IMR-90 (cell line): ENCODE measurements around the gene PLXND1. TPM values are rescaled to one million over a fixed set of nuclear protein-coding genes. Genes with fewer than 3 reads are reported as not detected.

Experiments used
- ATAC-seq: fragments of 200-7000 bp; cut with Tn5 transposase; 2 replicates; pipeline ENCODE4 v1.9.1; 2020; ENCODE audit warnings: low read depth, mild to moderate bottlenecking, moderate library complexity
- BruUV-seq: library from RNA; stranded (reverse); fragments of 400-500 nt; replicated peaks from 2 replicates; lab custom pipeline; 2021; lab: Mats Ljungman, UMichigan
- CTCF ChIA-PET: fragments of 300-600 bp; formaldehyde crosslinking; extraction: SDS; loops from one replicate; lab custom pipeline; 2021; ENCODE audit warnings: antibody characterized with exemption; lab: Yijun Ruan, JAX
- POLR2A ChIA-PET: fragments of 300-600 bp; sonication (Branson Sonifier 250); formaldehyde crosslinking; loops from one replicate; lab custom pipeline; 2022; ENCODE audit warnings: antibody characterized with exemption; ENCODE audit not compliant: unreplicated experiment; lab: Charles Lee
- DNase-seq: peaks from one replicate; pipeline ENCODE4 v3.0.0; 2013
- H2AFZ ChIP-seq: replicated peaks from 2 replicates; pipeline ENCODE3; 2013; ENCODE audit warnings: low read length, mild to moderate bottlenecking; ENCODE audit not compliant: poor library complexity
- H2AK5ac ChIP-seq: 2 replicates; pipeline ENCODE4 v1.6.1; 2013; ENCODE audit warnings: low read depth, low read length, inconsistent platforms
- H2AK9ac ChIP-seq: replicated peaks from 2 replicates; pipeline ENCODE3; 2013; ENCODE audit warnings: mild to moderate bottlenecking, low read depth, low read length, moderate library complexity; ENCODE audit not compliant: poor library complexity
- H2BK120ac ChIP-seq: 2 replicates; pipeline ENCODE4 v1.6.1; 2013; ENCODE audit warnings: low read depth, low read length, inconsistent platforms
- H2BK15ac ChIP-seq: 3 replicates; pipeline ENCODE4 v1.6.1; 2013; ENCODE audit warnings: low read depth, low read length, inconsistent platforms
- H2BK20ac ChIP-seq: 2 replicates; pipeline ENCODE4 v1.6.1; 2013; ENCODE audit warnings: low read depth, mild to moderate bottlenecking, inconsistent platforms, low read length, moderate library complexity
- H2BK5ac ChIP-seq: 2 replicates; pipeline ENCODE4 v1.6.1; 2013; ENCODE audit warnings: mild to moderate bottlenecking, low read depth, low read length, inconsistent platforms; ENCODE audit not compliant: poor library complexity, severe bottlenecking
- H3K14ac ChIP-seq: replicated peaks from 2 replicates; pipeline ENCODE4 v1.6.1; 2013; ENCODE audit warnings: low read depth, low read length, inconsistent platforms
- H3K18ac ChIP-seq: 2 replicates; pipeline ENCODE4 v1.6.1; 2013; ENCODE audit warnings: low read depth, low read length, control low read depth
- H3K23ac ChIP-seq: 2 replicates; pipeline ENCODE4 v1.6.1; 2013; ENCODE audit warnings: low read depth, low read length, inconsistent platforms
- H3K27ac ChIP-seq: 2 replicates; pipeline ENCODE4 v1.5.1; 2013; ENCODE audit warnings: mild to moderate bottlenecking, control low read depth, low read length; ENCODE audit not compliant: insufficient read depth
- H3K27me3 ChIP-seq: 2 replicates; pipeline ENCODE4 v1.6.1; 2013; ENCODE audit warnings: low read length; ENCODE audit not compliant: control insufficient read depth, insufficient read depth
- H3K36me3 ChIP-seq: 2 replicates; pipeline ENCODE4 v1.6.1; 2013; ENCODE audit warnings: low read length, mixed read lengths; ENCODE audit not compliant: control insufficient read depth, insufficient read depth
- H3K4ac ChIP-seq: 2 replicates; pipeline ENCODE4 v1.6.1; 2013; ENCODE audit warnings: low read depth, low read length, inconsistent platforms
- H3K4me1 ChIP-seq: 2 replicates; pipeline ENCODE4 v1.6.1; 2013; ENCODE audit warnings: low read length, mixed read lengths; ENCODE audit not compliant: control insufficient read depth, insufficient read depth
- H3K4me2 ChIP-seq: 2 replicates; pipeline ENCODE4 v1.6.1; 2013; ENCODE audit warnings: low read depth, mild to moderate bottlenecking, control low read depth, low read length, moderate library complexity
- H3K4me3 ChIP-seq: 2 replicates; pipeline ENCODE4 v1.5.1; 2013; ENCODE audit warnings: low read depth, mild to moderate bottlenecking, control low read depth, low read length, moderate library complexity; ENCODE audit not compliant: insufficient read depth
- H3K56ac ChIP-seq: 2 replicates; pipeline ENCODE4 v1.6.1; 2013; ENCODE audit warnings: low read length, inconsistent platforms; ENCODE audit not compliant: insufficient read depth; ENCODE audit errors: extremely low read depth
- H3K79me1 ChIP-seq, 2 experiments: 2 replicates each; pipeline ENCODE4 v1.6.1; 2013; ENCODE audit warnings: low read length in 2 of 2, inconsistent platforms in 1 of 2, low read depth in 1 of 2
- H3K9ac ChIP-seq: 2 replicates; pipeline ENCODE4 v1.6.1; 2013; ENCODE audit warnings: low read depth, low read length, control low read depth
- H3K9me1 ChIP-seq: 2 replicates; pipeline ENCODE4 v1.6.1; 2013; ENCODE audit warnings: low read length, inconsistent platforms; ENCODE audit not compliant: insufficient read depth
- H3K9me3 ChIP-seq: 2 replicates; pipeline ENCODE4 v1.6.1; 2013; ENCODE audit warnings: low read length; ENCODE audit not compliant: control insufficient read depth, insufficient read depth
- H4K20me1 ChIP-seq: 2 replicates; pipeline ENCODE4 v1.6.1; 2013; ENCODE audit warnings: low read length, inconsistent platforms; ENCODE audit not compliant: insufficient read depth
- H4K5ac ChIP-seq: 2 replicates; pipeline ENCODE4 v1.6.1; 2013; ENCODE audit warnings: mild to moderate bottlenecking, low read depth, low read length, control low read depth
- H4K8ac ChIP-seq, 2 experiments: 2 replicates each; pipeline ENCODE4 v1.6.1; 2013; ENCODE audit warnings: low read depth in 2 of 2, low read length in 2 of 2, control low read depth in 1 of 2, inconsistent platforms in 1 of 2
- H4K91ac ChIP-seq: 2 replicates; pipeline ENCODE4 v1.6.1; 2013; ENCODE audit warnings: low read depth, low read length, inconsistent platforms; ENCODE audit not compliant: insufficient read depth
- USF2 ChIP-seq: fragments of 150-350 bp; IDR thresholded peaks from 2 replicates; pipeline ENCODE4 v1.6.1; 2017; ENCODE audit warnings: mild to moderate bottlenecking, antibody characterized with exemption, low read length, low read depth
- WGBS, 2 experiments: methylation state at CpG; one replicate each; pipeline versions ENCODE4 v1.1.5 to v1.1.7; 2013; ENCODE audit warnings: missing lambda C conversion rate in 2 of 2; ENCODE audit not compliant: insufficient read length in 1 of 2; ENCODE audit errors: extremely low coverage in 2 of 2; 5-methylcytosine and 5-hydroxymethylcytosine counted together
- dilution Hi-C: fragments of 300-500 bp; cut with HindIII; formaldehyde crosslinking; loops from one replicate; pipeline ENCODE4 v1.14.3; 2018; ENCODE audit warnings: low sequenced_read_pairs; ENCODE audit not compliant: unreplicated experiment
- in situ Hi-C: fragments of 300-500 bp; cut with MboI; formaldehyde crosslinking; loops from 3 replicates; pipeline ENCODE4 v1.14.3; 2019; ENCODE audit warnings: low sequenced_read_pairs, inconsistent platforms, mixed read lengths
- intact Hi-C: fragments of 100-400 bp; cut with micrococcal nuclease; formaldehyde crosslinking; loops from 2 replicates; pipeline ENCODE4 v1.10.0; 2022
- polyA plus RNA-seq, 3 experiments: library from polyadenylated mRNA; depleted of rRNA; stranded (reverse); fragments of >200 nt; gene quantifications; 2 replicates each; pipeline ENCODE4 v1.2.3, GENCODE V29; 2012; ENCODE audit warnings: low replicate concordance in 1 of 3
- total RNA-seq: library from RNA; depleted of rRNA; stranded (reverse); fragments of >200 nt; gene quantifications from 2 replicates; pipeline ENCODE4 v1.2.3, GENCODE V29; 2012

The PLXND1 gene
- total and polyA plus RNA-seq, 2 of the 4 experiments (the other 2 are of a cell fraction), result 19.2 to 67.1 TPM

- Histone ChIP-seq H3K4ac (peak overlapping the region; percentile 47; the same call in 1 of the 2 replicates), H3K4me1 (peaks cover 37% of the 10 kb centered on the region), H3K27ac (peak overlapping the region; percentile 14; the same call in 1 of the 2 replicates), H3K4me2 (no peak overlapping the region), H3K23ac (no peak overlapping the region), H3K9me3 (no peaks in the 10 kb centered on the region), H2AK5ac (0 out of 2 replicates have a peak overlapping the region, but pooled peaks have one; percentile 7), H4K20me1 (no peaks in the 10 kb centered on the region), H3K36me3 (peaks cover 40% of the 10 kb centered on the region), H3K9me1 (peaks cover 23% of the 10 kb centered on the region), H3K18ac (no peak overlapping the region), H4K5ac (no peak overlapping the region), H2BK120ac (no peak overlapping the region), H3K79me1 (peaks cover 13 to 32% of the 10 kb centered on the region in 2 experiments; a peak in 3 of 4 replicates), H2BK20ac (no peak overlapping the region), H2AK9ac (peak overlapping the region; percentile 90), H3K56ac (no peak overlapping the region), H4K8ac (no peak overlapping the region), H2BK5ac (no peak overlapping the region), H3K27me3 (no peaks in the 10 kb centered on the region), H2BK15ac (no peak overlapping the region), H3K9ac (no peak overlapping the region), H4K91ac (no peak overlapping the region; the same call in 1 of the 2 replicates), H2AFZ (peak overlapping the region; percentile 14), H3K14ac (0 out of 2 replicates have a peak overlapping the region, but pooled peaks have one; percentile 3), H3K4me3 (no peak overlapping the region)
- 94% methylated on average over 17 of the region's 19 CpGs; no CpG with 5 or more reads in 1 of the 2 experiments for WGBS, 2 experiments
- DNase-seq (no peak), ATAC-seq (no peak)
- dilution Hi-C loops (no loop called here), intact Hi-C loops (loop anchor here (5.0 kb wide), 1 partner anchor 121 kb away; the partner anchor contains the start of gene IFT122), in situ Hi-C loops (no loop called here)
- POLR2A ChIA-PET, result no interaction called here
- no TSS peak for BruUV-seq
- CTCF ChIA-PET, result no interaction called here
- no peak for TF ChIP-seq USF2
Observed at GRCh38 chr3:129562803-129563202, 43.7 kb downstream of the PLXND1 start.
